Activated CD8-positive, alpha-beta memory T cell treated with anti-CD3 and anti-CD28 coated beads for 48 hours (primary cell): Measurements from ENCODE around the gene DIO1.
"Not testable (repeated sequence)": the region's sequence is repeated elsewhere in the genome, so short reads cannot be mapped to it uniquely, and the experiment has no call there.

Experiments used
- DNase-seq, 3 experiments: peaks; one replicate each; pipeline ENCODE4 v3.0.0-alpha.2; 2020; ENCODE audit warnings: low read depth in 2 of 3, low spot score in 2 of 3

DIO1 gene

DNA sequence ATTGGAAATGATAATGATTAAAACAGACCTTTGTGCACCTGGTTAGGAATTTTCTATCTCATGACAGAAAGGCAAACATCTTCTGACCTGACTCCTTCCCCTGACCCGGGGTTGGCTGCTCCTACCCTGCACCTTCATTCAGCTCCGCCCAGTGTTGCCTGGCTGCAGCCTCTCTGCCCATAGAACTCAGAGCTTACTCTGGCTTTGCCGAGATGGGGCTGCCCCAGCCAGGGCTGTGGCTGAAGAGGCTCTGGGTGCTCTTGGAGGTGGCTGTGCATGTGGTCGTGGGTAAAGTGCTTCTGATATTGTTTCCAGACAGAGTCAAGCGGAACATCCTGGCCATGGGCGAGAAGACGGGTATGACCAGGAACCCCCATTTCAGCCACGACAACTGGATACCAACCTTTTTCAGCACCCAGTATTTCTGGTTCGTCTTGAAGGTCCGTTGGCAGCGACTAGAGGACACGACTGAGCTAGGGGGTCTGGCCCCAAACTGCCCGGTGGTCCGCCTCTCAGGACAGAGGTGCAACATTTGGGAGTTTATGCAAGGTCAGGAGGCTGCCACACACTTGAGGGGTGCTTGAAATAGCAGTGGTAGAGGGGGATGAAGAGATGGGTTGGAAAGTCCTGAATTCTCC, at the start of gene DIO1:
TSS of gene DIO1 (plus strand) at position 189 of the 638 bp plus-strand sequence. CDS start at position 213, 24 bp downstream.
- DNase-seq = no peak

GRCh38 chr1:53847980-53848379, 46.0 kb upstream of the DIO1 start:
- no peak for DNase-seq

DNA sequence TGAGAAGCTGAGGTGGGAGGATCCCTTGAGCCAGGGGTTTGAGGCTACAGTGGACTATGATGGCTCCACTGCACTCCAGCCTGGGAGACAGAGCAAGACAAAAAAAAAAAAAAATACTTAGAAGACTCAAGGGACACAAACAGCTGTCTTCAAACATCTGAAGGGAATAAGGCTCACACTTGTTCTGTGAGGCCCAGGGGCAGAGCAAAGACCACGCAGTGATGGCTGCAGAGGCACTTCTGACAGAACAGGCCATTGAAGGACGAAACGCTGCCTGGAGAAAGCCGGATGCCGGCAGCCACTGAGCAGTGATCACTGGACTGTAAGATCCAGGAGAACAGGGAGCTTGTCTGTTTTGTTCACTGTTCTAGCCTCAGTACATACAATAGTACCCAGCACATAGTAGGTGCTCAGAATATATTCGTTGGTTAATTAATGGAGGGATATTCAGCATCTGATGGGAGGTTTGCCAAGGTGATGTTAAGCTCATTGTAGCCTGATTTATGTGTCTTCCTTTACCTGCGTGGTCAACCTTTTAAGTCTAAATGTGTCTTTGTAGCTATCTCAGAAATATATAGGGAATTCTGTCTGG, 43.8 kb upstream of the DIO1 start:
- no peak for DNase-seq

DNA sequence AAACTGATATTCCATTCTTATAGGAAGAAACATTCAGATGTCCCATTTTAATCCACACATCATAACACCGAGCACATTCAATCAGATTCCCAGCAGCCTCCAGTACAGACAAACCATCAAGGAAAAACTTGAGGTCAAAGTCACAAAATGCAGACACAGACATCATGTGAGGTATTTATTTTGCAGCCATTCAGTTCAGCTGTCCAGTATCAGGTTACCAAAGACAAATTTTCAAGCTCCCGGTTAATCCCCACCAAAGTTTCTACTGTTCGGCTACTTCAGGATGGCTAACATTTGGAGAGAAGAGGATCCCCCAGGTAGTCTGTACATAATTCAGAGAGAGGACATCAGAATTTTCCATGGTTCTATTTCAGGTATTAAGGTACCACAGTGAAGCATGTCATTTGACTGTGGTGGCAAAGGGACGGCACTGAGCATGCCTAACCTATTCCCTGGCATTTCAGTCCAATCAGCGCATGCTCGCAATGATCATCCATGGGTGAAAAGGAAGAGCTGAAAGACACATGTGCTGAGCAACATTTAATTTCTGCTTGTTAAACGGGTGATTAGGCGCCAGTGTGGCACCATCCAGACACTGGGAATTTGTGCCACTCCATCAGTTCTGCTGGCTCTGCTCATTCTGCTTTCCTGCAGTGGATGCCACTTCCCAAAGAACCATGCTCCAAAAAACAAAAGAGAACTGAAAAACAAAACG, 42.3 kb upstream of the DIO1 start:
- DNase-seq = no peak

DNA sequence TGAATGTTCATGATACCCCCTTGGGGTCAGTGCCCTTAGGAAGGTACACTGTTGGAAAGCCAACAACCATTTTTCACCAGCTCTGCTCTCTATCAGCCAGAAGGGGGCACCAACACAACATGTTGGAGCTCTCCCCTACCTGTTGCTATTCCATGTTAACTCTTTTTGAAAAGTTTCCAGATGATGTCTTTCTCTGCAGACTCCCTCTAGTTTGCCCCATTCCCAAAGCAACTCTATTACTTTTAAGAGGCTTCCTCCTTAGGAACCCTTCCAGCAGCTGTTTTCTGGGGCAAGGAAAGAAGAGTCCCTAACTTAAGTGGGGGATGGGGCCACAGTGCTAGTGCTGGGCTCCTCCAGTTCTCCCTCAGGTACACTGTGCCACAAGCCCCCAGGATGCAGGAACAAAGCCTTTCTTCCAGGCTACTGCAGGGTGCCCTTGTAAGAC, 33.0 kb upstream of the DIO1 start:
- no peak for DNase-seq

GRCh38 chr1:53862507-53862906, 31.5 kb upstream of the DIO1 start:
- DNase-seq = no peak

- no peak for DNase-seq
These were observed 25.4 kb upstream of the DIO1 start for GRCh38 chr1:53868565-53868964.

DNA sequence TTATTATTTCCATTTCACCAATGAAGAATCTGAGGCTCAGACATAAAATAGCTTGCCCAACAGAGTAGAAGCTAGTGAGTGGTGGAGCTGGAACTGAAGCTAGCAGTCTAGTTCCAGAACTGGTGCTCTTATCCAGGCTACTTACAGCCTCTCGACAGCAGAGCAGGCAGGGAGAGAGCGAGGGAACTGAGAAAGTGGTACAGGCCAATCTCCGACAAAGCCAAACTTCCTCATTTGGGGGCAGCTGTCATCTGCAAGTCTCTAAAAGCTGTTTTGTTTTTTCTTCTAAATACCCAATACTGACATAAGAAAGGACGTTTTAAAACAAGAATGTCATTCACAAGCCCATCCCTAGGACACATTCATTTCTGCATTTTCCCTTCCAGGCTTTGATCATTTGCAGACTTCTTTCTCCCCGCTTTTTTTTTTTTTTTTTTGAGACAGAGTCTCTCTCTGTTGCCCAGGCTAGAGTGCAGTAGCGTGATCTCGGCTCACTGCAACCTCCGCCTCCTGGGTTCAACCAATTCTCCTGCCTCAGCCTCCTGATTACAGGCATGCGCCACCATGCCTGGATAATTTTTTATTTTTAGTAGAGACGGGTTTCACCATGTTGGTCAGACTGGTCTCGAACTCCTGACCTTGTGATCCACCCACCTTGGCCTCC, 24.4 kb upstream of the DIO1 start:
- DNase-seq = no peak

- DNase-seq = no peak
These were observed 22.8 kb upstream of the DIO1 start for GRCh38 chr1:53871221-53871620.

DNA sequence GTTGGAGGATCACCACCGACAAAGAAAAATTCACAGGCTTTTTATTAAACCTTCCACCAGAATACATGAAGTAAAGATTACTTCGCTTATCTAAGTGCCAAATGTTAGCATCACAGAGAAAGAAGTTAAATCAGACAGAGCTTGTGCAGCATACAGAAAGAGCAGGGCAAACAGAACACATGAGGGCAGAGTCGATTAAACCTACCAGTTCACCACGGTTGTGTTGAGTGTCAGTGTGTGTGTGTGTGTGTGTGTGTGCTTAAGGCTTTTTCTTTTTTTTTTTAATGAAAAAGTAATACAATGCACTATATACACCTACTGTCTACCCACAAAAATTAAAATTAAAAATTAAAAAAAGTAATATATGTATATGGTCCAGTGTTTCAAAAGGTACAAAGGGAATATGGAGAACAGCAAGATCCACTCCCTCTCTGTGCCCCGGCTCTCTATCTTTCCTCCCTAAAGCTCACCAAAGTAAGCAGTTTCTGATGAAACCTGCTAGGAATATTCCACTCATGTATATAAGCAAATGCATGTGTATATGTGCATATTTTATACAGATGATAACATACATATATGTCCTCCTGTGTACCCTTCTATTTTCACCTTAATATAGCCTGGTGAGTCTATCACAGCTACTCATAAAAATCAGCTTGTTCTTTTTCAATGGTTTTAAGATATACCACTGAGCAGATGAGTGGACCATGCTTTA, 22.1 kb upstream of the DIO1 start:
- no peak for DNase-seq

DNA sequence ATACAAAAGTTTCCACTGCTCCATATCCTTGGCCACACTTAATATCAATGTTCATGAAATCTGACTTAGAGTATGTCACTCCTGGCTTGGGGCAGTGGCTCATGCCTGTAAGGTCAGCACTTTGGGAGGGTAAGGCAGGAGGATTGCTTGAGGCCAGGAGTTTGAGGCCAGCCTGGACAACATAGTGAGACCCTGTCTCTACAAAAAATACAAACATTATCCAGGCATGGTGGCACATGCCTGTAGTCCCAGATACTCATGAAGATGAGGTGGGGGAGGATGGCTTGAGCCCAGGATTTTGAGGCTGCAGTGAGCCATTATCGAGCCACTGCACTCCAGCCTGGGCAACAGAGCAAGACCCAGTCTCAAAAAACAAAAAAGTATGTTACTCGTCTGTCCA, 18.8 kb upstream of the DIO1 start:
- not testable (repeated sequence) for DNase-seq

DNA sequence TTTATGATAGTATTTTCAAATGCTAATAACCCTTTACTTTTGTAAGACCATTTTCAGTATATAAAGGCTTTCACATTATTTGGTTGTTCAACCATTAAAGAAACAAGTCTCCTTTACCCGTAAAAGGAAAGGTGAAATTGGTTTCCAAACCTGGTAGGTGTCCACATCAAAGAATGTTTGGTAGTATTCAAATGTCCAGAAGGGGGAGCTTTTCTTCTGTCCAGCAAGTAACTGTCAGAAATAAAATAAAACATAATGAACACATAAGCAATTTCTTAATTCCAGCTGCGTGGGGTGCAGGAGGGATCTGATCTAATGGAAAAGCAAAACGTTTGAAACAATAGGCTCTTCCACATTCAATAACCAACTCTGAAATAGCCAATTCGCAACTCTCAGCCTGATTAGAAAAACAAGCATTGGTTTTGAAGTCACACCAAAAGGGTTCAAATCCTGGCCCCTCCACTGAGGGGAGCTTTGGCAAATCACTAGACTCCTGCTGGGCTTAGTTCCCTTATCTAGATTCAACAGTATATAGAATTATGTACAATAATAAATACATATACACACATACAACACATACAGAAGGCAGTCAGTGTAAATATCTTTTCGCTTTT, 15.4 kb upstream of the DIO1 start:
- no peak for DNase-seq

DNA sequence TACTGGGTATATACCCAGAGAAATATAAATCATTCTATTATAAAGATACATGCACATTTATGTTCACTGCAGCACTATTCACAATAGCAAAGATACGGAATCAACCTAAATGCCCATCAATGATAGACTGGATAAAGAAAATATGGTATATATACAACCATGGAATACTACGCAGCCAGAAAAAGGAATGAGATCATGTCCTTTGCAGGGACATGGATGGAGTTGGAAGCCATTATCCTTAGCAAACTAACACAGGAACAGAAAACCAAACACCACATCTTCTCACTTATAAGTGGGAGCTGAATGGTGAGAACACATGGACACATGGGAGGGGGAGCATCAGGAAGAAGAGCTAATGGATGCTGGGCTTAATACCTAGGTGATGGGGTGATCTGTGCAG, 12.1 kb upstream of the DIO1 start:
- DNase-seq = not testable (repeated sequence)

DNA sequence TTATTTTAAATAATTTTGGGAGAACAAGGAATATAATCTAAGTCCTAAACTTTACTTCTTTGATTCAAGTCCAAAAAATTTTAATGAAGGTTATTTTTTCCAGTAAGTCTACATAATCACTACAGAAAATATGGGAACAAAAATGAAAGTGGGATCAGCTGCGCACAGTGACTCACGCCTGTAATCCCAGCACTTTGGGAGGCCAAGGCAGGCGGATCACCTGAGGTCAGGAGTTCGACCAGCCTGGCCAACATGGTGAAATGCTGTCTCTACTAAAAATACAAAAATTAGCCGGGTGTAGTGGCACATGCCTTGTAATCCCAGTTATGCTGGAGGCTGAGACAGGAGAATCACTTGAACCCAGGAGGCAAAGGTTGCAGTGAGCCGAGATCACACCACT, 10.4 kb upstream of the DIO1 start:
- DNase-seq = not testable (repeated sequence)

DNA sequence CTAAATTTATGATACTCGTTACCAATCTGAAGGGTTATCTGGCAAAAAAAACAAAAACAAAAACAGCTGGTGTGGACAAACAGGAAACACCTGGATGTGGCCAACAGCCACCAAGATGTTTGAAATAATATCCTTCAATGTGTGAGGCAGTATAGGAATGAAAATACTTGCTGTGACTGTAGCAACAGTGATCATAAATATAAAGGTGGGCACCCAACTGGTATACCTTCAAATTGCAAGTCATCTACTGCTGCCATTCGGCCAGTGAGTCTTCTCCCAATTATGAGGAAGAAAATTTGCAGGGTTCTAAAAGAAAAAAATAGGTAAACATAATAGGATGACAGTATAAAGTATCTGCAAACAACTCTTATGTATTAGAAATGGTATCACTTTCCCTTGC, 5.3 kb upstream of the DIO1 start:
- DNase-seq = no peak

- DNase-seq = peak; percentile 52 to 67 (median 65)
These were observed 4.4 kb upstream of the DIO1 start, which contains the start of gene YIPF1 for GRCh38 chr1:53889304-53890298. TSS of gene YIPF1 (minus strand) at chr1:53889797. CDS start at chr1:53888937, 860 bp downstream.

DNA sequence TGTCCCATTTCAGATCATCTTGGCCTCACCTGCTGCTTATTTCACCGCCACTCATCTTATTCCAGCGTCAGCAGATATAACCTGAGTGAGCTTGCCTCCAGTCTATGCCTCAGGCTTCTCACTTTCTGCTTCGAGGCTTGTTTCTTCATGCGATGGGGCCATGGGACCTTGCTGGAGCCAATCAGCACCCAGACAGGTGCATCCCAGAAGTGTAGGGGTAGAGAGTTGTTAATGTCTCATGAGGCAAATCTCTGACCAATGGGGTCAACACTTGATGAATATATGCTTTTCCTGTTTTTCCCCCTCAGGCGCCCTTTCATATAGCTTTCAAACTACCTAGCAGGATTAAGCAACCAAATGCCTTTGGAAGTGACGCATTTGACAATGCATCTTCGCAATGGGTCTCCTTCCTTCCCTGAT, 3.5 kb upstream of the DIO1 start:
- DNase-seq = no peak

DNA sequence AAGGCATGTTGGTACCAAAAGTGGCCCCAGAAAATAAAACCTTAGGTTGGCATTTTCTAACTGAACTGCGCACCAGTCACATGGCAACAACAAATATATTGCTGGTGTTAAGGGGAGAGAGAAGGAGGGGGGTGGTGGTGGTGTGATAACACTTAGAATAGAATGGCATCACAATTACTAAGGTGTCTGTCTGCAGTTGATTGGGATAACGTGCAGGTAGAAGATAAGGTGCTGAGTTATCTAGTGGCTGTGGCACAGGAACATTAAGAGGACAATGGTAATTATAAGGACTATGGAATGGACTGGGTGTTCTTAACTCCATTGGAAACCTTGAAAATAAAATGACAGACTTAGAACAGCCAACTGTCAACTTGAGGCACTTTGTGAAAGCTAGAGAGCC, 3.0 kb upstream of the DIO1 start:
- no peak for DNase-seq

DNA sequence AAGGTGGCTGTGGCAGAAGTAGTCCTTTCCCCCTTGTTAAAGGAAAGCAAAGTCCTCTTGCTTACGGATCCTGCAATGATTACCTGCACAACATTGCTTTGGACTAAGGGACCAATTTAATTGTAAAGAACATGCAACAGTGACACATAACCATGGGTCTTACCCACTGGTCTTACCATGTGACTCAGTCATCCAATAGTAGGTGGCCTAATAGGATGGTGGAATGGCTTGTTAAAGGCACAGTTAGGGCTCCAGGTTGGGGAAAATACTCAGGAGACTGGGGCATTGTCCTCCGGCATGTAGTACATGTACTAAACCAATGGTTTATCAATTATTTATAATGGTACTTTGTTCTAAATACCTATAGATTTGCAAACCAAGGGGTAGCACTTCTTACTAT, 2.3 kb upstream of the DIO1 start:
- no peak for DNase-seq
